H9 (cell line): ENCODE measurements around the gene RGS3. TPM values are rescaled to one million over a fixed set of nuclear protein-coding genes. Genes with fewer than 3 reads are reported as not detected.

Experiments used
- DNase-seq: peaks from one replicate; pipeline ENCODE4 v3.0.0-alpha.2; 2017
- H2AFZ ChIP-seq: one replicate; pipeline ENCODE4 v1.6.1; 2013; ENCODE audit warnings: mild to moderate bottlenecking, low read length, control low read depth, moderate library complexity
- H2AK5ac ChIP-seq: 2 replicates; pipeline ENCODE4 v1.6.1; 2013; ENCODE audit warnings: low read length, control low read depth, mixed read lengths; ENCODE audit not compliant: insufficient read length
- H2BK120ac ChIP-seq: one replicate; pipeline ENCODE4 v1.6.1; 2013; ENCODE audit warnings: low read depth, mild to moderate bottlenecking, low read length, control low read depth, inconsistent platforms; ENCODE audit not compliant: poor library complexity, severe bottlenecking
- H2BK12ac ChIP-seq: 2 replicates; pipeline ENCODE4 v1.6.1; 2013; ENCODE audit warnings: low read length, control low read depth, mixed read lengths, low read depth; ENCODE audit not compliant: insufficient read length
- H2BK15ac ChIP-seq: 2 replicates; pipeline ENCODE4 v1.6.1; 2013; ENCODE audit warnings: low read depth, low read length, control low read depth
- H2BK20ac ChIP-seq: one replicate; pipeline ENCODE4 v1.6.1; 2013; ENCODE audit warnings: low read depth, mild to moderate bottlenecking, low read length, control low read depth, inconsistent platforms; ENCODE audit not compliant: poor library complexity, severe bottlenecking
- H2BK5ac ChIP-seq: 2 replicates; pipeline ENCODE4 v1.6.1; 2013; ENCODE audit warnings: low read length, control low read depth, mixed read lengths; ENCODE audit not compliant: insufficient read length
- H3K14ac ChIP-seq: 2 replicates; pipeline ENCODE4 v1.6.1; 2013; ENCODE audit warnings: low read length, control low read depth; ENCODE audit not compliant: insufficient read depth
- H3K18ac ChIP-seq: 2 replicates; pipeline ENCODE4 v1.6.1; 2013; ENCODE audit warnings: low read depth, mild to moderate bottlenecking, mixed read lengths, low read length, control low read depth; ENCODE audit not compliant: insufficient read length
- H3K23ac ChIP-seq: 2 replicates; pipeline ENCODE4 v1.6.1; 2013; ENCODE audit warnings: low read length, control low read depth, mixed read lengths, low read depth; ENCODE audit not compliant: insufficient read length
- H3K23me2 ChIP-seq: 2 replicates; pipeline ENCODE4 v1.6.1; 2013; ENCODE audit warnings: low read depth, mild to moderate bottlenecking, mixed read lengths, low read length, control low read depth; ENCODE audit not compliant: insufficient read length, poor library complexity, severe bottlenecking
- H3K27ac ChIP-seq: 2 replicates; pipeline ENCODE4 v1.5.1; 2013; ENCODE audit warnings: low read length, control low read depth, mixed read lengths, low read depth; ENCODE audit not compliant: insufficient read length
- H3K27me3 ChIP-seq: 2 replicates; pipeline ENCODE4 v1.6.1; 2013; ENCODE audit warnings: low read length, control low read depth, inconsistent platforms; ENCODE audit not compliant: insufficient read depth
- H3K4ac ChIP-seq: 2 replicates; pipeline ENCODE4 v1.6.1; 2013; ENCODE audit warnings: low read depth, mild to moderate bottlenecking, control low read depth, inconsistent platforms, low read length, moderate library complexity
- H3K4me1 ChIP-seq: 2 replicates; pipeline ENCODE4 v1.6.1; 2013; ENCODE audit warnings: low read length, control low read depth, inconsistent platforms; ENCODE audit not compliant: insufficient read depth
- H3K4me2 ChIP-seq: 2 replicates; pipeline ENCODE4 v1.6.1; 2013; ENCODE audit warnings: low read length, control low read depth, mixed read lengths; ENCODE audit not compliant: insufficient read length, insufficient read depth
- H3K56ac ChIP-seq: 2 replicates; pipeline ENCODE4 v1.6.1; 2013; ENCODE audit warnings: low read depth, mild to moderate bottlenecking, mixed read lengths, low read length, control low read depth; ENCODE audit not compliant: insufficient read length
- H3K79me1 ChIP-seq: 2 replicates; pipeline ENCODE4 v1.6.1; 2013; ENCODE audit warnings: low read depth, mild to moderate bottlenecking, moderate library complexity, low read length, control low read depth, inconsistent platforms; ENCODE audit not compliant: insufficient read depth, poor library complexity, severe bottlenecking
- H3K79me2 ChIP-seq: 2 replicates; pipeline ENCODE4 v1.6.1; 2013; ENCODE audit warnings: low read length, control low read depth, inconsistent platforms; ENCODE audit not compliant: insufficient read depth
- H3K9ac ChIP-seq: 2 replicates; pipeline ENCODE4 v1.6.1; 2013; ENCODE audit warnings: low read length, control low read depth, mixed read lengths; ENCODE audit not compliant: insufficient read length; ENCODE audit errors: extremely low read depth
- H3K9me3 ChIP-seq: one replicate; pipeline ENCODE4 v1.6.1; 2013; ENCODE audit warnings: low read depth, low read length, inconsistent platforms; ENCODE audit not compliant: control insufficient read depth
- H3T11ph ChIP-seq: one replicate; pipeline ENCODE4 v1.6.1; 2013; ENCODE audit warnings: mild to moderate bottlenecking, low read length, control low read depth, inconsistent platforms
- H4K20me1 ChIP-seq: one replicate; pipeline ENCODE4 v1.6.1; 2013; ENCODE audit not compliant: control insufficient read depth, insufficient read length, insufficient read depth
- H4K5ac ChIP-seq: 2 replicates; pipeline ENCODE4 v1.6.1; 2013; ENCODE audit warnings: low read depth, mild to moderate bottlenecking, mixed read lengths, low read length, control low read depth; ENCODE audit not compliant: insufficient read length
- H4K8ac ChIP-seq: replicated peaks from 2 replicates; pipeline ENCODE4 v1.6.1; 2013; ENCODE audit warnings: low read length, control low read depth, mixed read lengths, low read depth; ENCODE audit not compliant: insufficient read length
- H4K91ac ChIP-seq: 2 replicates; pipeline ENCODE4 v1.6.1; 2013; ENCODE audit warnings: low read depth, mild to moderate bottlenecking, moderate library complexity, mixed read lengths, low read length, control low read depth; ENCODE audit not compliant: insufficient read length
- H3K27ac Mint-ChIP-seq, 3 experiments: 2 replicates in 2 of 3; 3 replicates in 1 of 3; pipeline ENCODE4 v1.8.0; 2020 to 2021; ENCODE audit warnings: mixed read lengths in 3 of 3, mild to moderate bottlenecking in 1 of 3, moderate library complexity in 1 of 3
- H3K27me3 Mint-ChIP-seq: 2 replicates; pipeline ENCODE4 v1.8.0; 2021; ENCODE audit warnings: low read depth, mild to moderate bottlenecking, moderate library complexity, mixed read lengths
- H3K36me3 Mint-ChIP-seq, 3 experiments: 2 replicates in 2 of 3; 3 replicates in 1 of 3; pipeline ENCODE4 v1.8.0; 2020 to 2021; ENCODE audit warnings: low read depth in 3 of 3, mixed read lengths in 3 of 3; ENCODE audit not compliant: insufficient read depth in 1 of 3
- H3K4me1 Mint-ChIP-seq, 2 experiments: 2 replicates each; pipeline ENCODE4 v1.8.0; 2020; ENCODE audit warnings: mixed read lengths in 2 of 2
- H3K4me3 Mint-ChIP-seq, 2 experiments: 2 replicates in 1 of 2; 3 replicates in 1 of 2; pipeline ENCODE4 v1.8.0; 2020 to 2021; ENCODE audit warnings: mild to moderate bottlenecking in 2 of 2, mixed read lengths in 2 of 2, moderate library complexity in 1 of 2
- H3K9me3 Mint-ChIP-seq, 2 experiments: 2 replicates in 1 of 2; 3 replicates in 1 of 2; pipeline ENCODE4 v1.8.0; 2020; ENCODE audit warnings: mild to moderate bottlenecking in 2 of 2, mixed read lengths in 2 of 2, moderate library complexity in 1 of 2
- CTCF ChIP-seq: fragments of 200-600 bp; sonication (generic); conservative IDR thresholded peaks from 3 replicates; pipeline ENCODE4 v1.8.0; 2021; ENCODE audit warnings: antibody characterized with exemption, mild to moderate bottlenecking
- WGBS: extraction: QIAGEN DNeasy Blood & Tissue Kit; methylation state at CpG from one replicate; pipeline ENCODE4 v1.1.7; 2013; ENCODE audit warnings: missing lambda C conversion rate, low lambda C conversion rate, mixed read lengths; ENCODE audit not compliant: insufficient read length; ENCODE audit errors: extremely low coverage; 5-methylcytosine and 5-hydroxymethylcytosine counted together
- total RNA-seq: library from RNA; stranded (reverse); gene quantifications from 2 replicates; pipeline ENCODE4 v1.2.1, GENCODE V29; 2021

The RGS3 gene
- total RNA-seq, 1 experiment from 2014 or later = 13.9 TPM

DNA sequence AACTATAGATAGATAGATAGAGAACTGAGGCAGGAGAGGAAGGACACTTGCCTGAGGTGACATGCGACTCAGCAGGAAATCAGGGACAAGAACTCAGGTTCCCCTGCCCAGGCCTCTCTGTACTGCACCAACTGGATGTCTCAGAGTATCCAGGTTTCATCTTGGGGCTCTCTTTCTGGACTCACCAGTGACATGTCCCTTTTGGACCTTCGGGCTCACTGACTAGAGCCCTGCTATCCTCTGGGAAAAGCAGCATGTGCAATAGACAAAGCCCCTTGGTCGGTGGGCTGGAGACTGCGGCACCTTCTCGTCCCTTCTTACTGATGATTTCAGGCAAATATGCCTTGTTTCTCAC lies 104.5 kb downstream of the RGS3 start:
- no peak overlapping the region for H3K27ac ChIP-seq
- H2BK5ac ChIP-seq = no peak overlapping the region
- no peak overlapping the region for H2BK120ac ChIP-seq
- no peak overlapping the region for H3K18ac ChIP-seq
- H2BK15ac ChIP-seq = no peak overlapping the region
- H3T11ph ChIP-seq = no peak overlapping the region
- no peak for TF ChIP-seq CTCF
- H3K79me2 ChIP-seq = no peaks in the 10 kb centered on the region
- H3K9me3 ChIP-seq = no peaks in the 10 kb centered on the region
- no peak overlapping the region for H3K23ac ChIP-seq
- no peaks in the 10 kb centered on the region for H3K27me3 Mint-ChIP-seq
- peaks cover 18 to 23% of the 10 kb centered on the region in 2 experiments for H3K4me1 Mint-ChIP-seq
- no peaks in the 10 kb centered on the region for H3K23me2 ChIP-seq
- no peak overlapping the region for H4K8ac ChIP-seq
- no peak overlapping the region for H2BK12ac ChIP-seq
- H3K4me1 ChIP-seq = peaks cover 2% of the 10 kb centered on the region; the same call in 1 of the 2 replicates
- H3K4me3 Mint-ChIP-seq = no peak overlapping the region
- DNase-seq = no peak
- no peak overlapping the region for H4K5ac ChIP-seq
- no peak overlapping the region for H3K9ac ChIP-seq
- H3K4me2 ChIP-seq = no peak overlapping the region
- no peaks in the 10 kb centered on the region; the same call in 1 of the 2 replicates for H3K27me3 ChIP-seq
- H3K79me1 ChIP-seq = no peaks in the 10 kb centered on the region
- no peaks in the 10 kb centered on the region for H4K20me1 ChIP-seq
- no peak overlapping the region for H2AFZ ChIP-seq
- no peak overlapping the region for H3K27ac Mint-ChIP-seq
- no peak overlapping the region for H3K56ac ChIP-seq
- H4K91ac ChIP-seq = no peak overlapping the region
- H2BK20ac ChIP-seq = no peak overlapping the region
- no CpG with 5 or more reads among the region's 5 CpGs for WGBS
- peaks cover 0 to 2% (median 0%) of the 10 kb centered on the region in 3 experiments; a peak in 2 of 7 replicates for H3K36me3 Mint-ChIP-seq
- no peak overlapping the region for H3K4ac ChIP-seq
- H2AK5ac ChIP-seq = no peak overlapping the region
- no peaks in the 10 kb centered on the region; a peak in 1 of 5 replicates for H3K9me3 Mint-ChIP-seq
- no peak overlapping the region for H3K14ac ChIP-seq
